Suprapubic skin (tissue), 4 donors: ENCODE measurements around the gene HIGD1C. TPM values are rescaled to one million over a fixed set of nuclear protein-coding genes. Genes with fewer than 3 reads are reported as not detected.
A peak's percentile ranks its signal among the peaks of the same experiment; 100 is the strongest.

Experiments
- DNase-seq, 2 donors: peaks; one replicate each; pipeline ENCODE4 v3.0.0-alpha.2; 2019; ENCODE audit warnings: low spot score in 2 of 2
- H3K27ac ChIP-seq: fragments of 200-600 bp; sonication (generic); one replicate; pipeline ENCODE4 v1.5.1; 2019
- H3K27me3 ChIP-seq: fragments of 200-600 bp; sonication (generic); one replicate; pipeline ENCODE4 v1.5.1; 2019
- H3K36me3 ChIP-seq: fragments of 200-600 bp; sonication (generic); one replicate; pipeline ENCODE4 v1.5.1; 2019
- H3K4me1 ChIP-seq: fragments of 200-600 bp; sonication (generic); one replicate; pipeline ENCODE4 v1.5.1; 2019
- H3K4me3 ChIP-seq: fragments of 200-600 bp; sonication (generic); one replicate; pipeline ENCODE4 v1.5.1; 2019; ENCODE audit warnings: mild to moderate bottlenecking
- H3K9me3 ChIP-seq: fragments of 200-600 bp; sonication (generic); one replicate; pipeline ENCODE4 v1.5.1; 2019
- CTCF ChIP-seq, 2 donors: fragments of 200-600 bp in 1 of 2; fragments of 450-650 bp in 1 of 2; sonication (generic) in 1 of 2; IDR thresholded peaks; one replicate each; pipeline ENCODE4 v1.5.1; 2016 to 2019; ENCODE audit warnings: antibody characterized with exemption in 2 of 2, mild to moderate bottlenecking in 1 of 2, moderate library complexity in 1 of 2
- EP300 ChIP-seq: sonication (generic); formaldehyde crosslinking; IDR thresholded peaks from one replicate; pipeline ENCODE4 v1.6.1; 2017; ENCODE audit warnings: antibody characterized with exemption
- POLR2A ChIP-seq, 2 donors: fragments of 450-650 bp; IDR thresholded peaks; one replicate each; pipeline ENCODE4 v1.6.1; 2017; ENCODE audit warnings: antibody characterized with exemption in 2 of 2, mild to moderate bottlenecking in 2 of 2, moderate library complexity in 2 of 2
- POLR2AphosphoS5 ChIP-seq, 3 donors: sonication (generic); formaldehyde crosslinking; IDR thresholded peaks; one replicate each; pipeline ENCODE4 v1.6.1; 2017; ENCODE audit warnings: antibody characterized with exemption in 3 of 3
- WGBS: methylation state at CpG from one replicate; pipeline ENCODE4 v1.1.5; 2018; 5-methylcytosine and 5-hydroxymethylcytosine counted together
- total RNA-seq, 4 donors: library from RNA; depleted of rRNA; stranded (reverse); fragments of >200 nt; gene quantifications; one replicate each; pipeline ENCODE4 v1.1.0, GENCODE V29; 2016

Gene HIGD1C
- total RNA-seq, 4 donors from 2014 or later: not detected

DNA sequence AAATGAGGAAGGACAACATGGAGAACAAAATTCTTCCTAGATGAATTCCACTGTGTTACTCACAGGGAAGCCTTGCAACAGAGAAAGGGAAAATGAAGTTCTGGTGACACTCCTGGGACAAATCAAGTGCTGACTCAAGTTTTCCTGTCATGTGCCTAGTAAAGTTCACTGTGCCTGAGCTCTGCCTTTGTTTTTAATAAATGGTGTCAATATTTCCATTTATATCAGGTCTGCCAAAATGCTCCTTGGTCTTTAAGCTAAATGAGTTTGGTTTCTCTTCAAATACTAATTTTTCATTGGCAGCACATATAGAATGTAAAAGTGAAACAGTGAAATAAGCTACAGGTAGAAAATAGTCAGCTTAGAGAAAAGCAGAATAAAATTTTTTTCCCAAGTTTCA is 33.0 kb downstream of the HIGD1C start:
- H3K4me3 ChIP-seq: no peak overlapping the region
- H3K9me3 ChIP-seq: no peaks in the 10 kb centered on the region
- no peak for TF ChIP-seq EP300
- peak in 2 of 3 donors; percentile 61 to 62 for TF ChIP-seq POLR2AphosphoS5 (IDR thresholded peaks at IDR 0.05)
- TF ChIP-seq CTCF (IDR thresholded peaks at IDR 0.05): no peak
- TF ChIP-seq POLR2A (IDR thresholded peaks at IDR 0.05): no peak
- DNase-seq: no peak
- H3K4me1 ChIP-seq: peaks cover 36% of the 10 kb centered on the region
- peaks cover 21% of the 10 kb centered on the region for H3K36me3 ChIP-seq
- no peaks in the 10 kb centered on the region for H3K27me3 ChIP-seq
- peak overlapping the region; percentile 84 for H3K27ac ChIP-seq

- no peak for TF ChIP-seq EP300
- peak in 1 of 2 donors; percentile 48 for TF ChIP-seq CTCF (IDR thresholded peaks at IDR 0.05)
- WGBS: 36% methylated on average over 8 of the region's 8 CpGs
- Histone ChIP-seq H3K9me3 (no peaks in the 10 kb centered on the region), H3K4me1 (peaks cover 36% of the 10 kb centered on the region), H3K27ac (peak overlapping the region; percentile 84), H3K4me3 (no peak overlapping the region), H3K27me3 (no peaks in the 10 kb centered on the region), H3K36me3 (peaks cover 37% of the 10 kb centered on the region)
- no peak for DNase-seq
Observed at GRCh38 chr12:50986966-50987737, 34.8 kb downstream of the HIGD1C start.

- 71% methylated on average over 5 of the region's 5 CpGs for WGBS
- H3K36me3 ChIP-seq: peaks cover 44% of the 10 kb centered on the region
- TF ChIP-seq POLR2A (IDR thresholded peaks at IDR 0.05) (no peak), CTCF (IDR thresholded peaks at IDR 0.05) (no peak), POLR2AphosphoS5 (IDR thresholded peaks at IDR 0.05) (no peak), EP300 (no peak)
- H3K27me3 ChIP-seq: no peaks in the 10 kb centered on the region
- H3K9me3 ChIP-seq: no peaks in the 10 kb centered on the region
- no peak overlapping the region for H3K4me3 ChIP-seq
- H3K27ac ChIP-seq: no peak overlapping the region
- DNase-seq: no peak
- peaks cover 36% of the 10 kb centered on the region for H3K4me1 ChIP-seq
Observed at GRCh38 chr12:50988051-50988450, 35.7 kb downstream of the HIGD1C start.

- Histone ChIP-seq H3K9me3 (no peaks in the 10 kb centered on the region), H3K4me1 (peaks cover 36% of the 10 kb centered on the region), H3K27me3 (no peaks in the 10 kb centered on the region), H3K27ac (no peak overlapping the region), H3K36me3 (peaks cover 49% of the 10 kb centered on the region), H3K4me3 (no peak overlapping the region)
- TF ChIP-seq POLR2A (IDR thresholded peaks at IDR 0.05) (no peak), POLR2AphosphoS5 (IDR thresholded peaks at IDR 0.05) (no peak), CTCF (IDR thresholded peaks at IDR 0.05) (no peak), EP300 (no peak)
- 97% methylated on average over 5 of the region's 5 CpGs for WGBS
- no peak for DNase-seq
Observed at GRCh38 chr12:50988871-50989270, 36.5 kb downstream of the HIGD1C start.

- H3K27ac ChIP-seq: no peak overlapping the region
- no peaks in the 10 kb centered on the region for H3K9me3 ChIP-seq
- 86% methylated on average over 4 of the region's 4 CpGs for WGBS
- no peaks in the 10 kb centered on the region for H3K27me3 ChIP-seq
- no peak for TF ChIP-seq POLR2A (IDR thresholded peaks at IDR 0.05)
- TF ChIP-seq POLR2AphosphoS5 (IDR thresholded peaks at IDR 0.05): no peak
- no peak for TF ChIP-seq EP300
- TF ChIP-seq CTCF (IDR thresholded peaks at IDR 0.05): no peak
- H3K4me1 ChIP-seq: peaks cover 24% of the 10 kb centered on the region
- no peak overlapping the region for H3K4me3 ChIP-seq
- no peak for DNase-seq
- peaks cover 60% of the 10 kb centered on the region for H3K36me3 ChIP-seq
Observed at GRCh38 chr12:50990147-50990727, 37.9 kb downstream of the HIGD1C start.
